Measurements from ENCODE around the gene SMAD7.
A peak's percentile ranks its signal among the peaks of the same experiment; 100 is the strongest.

The SMAD7 gene

GRCh38 chr18:48950536-48951447 lies at the start of gene SMAD7:
Gene SMAD7 (minus strand): TSS chr18:48950965. CDS start chr18:48950424, 541 bp downstream.
- peak; percentile 27 for DNase-seq (ENCODE audit: low spot score)

GRCh38 chr18:48999569-48999968 lies 48.8 kb upstream of the SMAD7 start:
- DNase-seq (ENCODE audit: low spot score) = no peak

GRCh38 chr18:48997985-48998831 lies 47.4 kb upstream of the SMAD7 start:
- DNase-seq (ENCODE audit: low spot score) = peak; percentile 96

GRCh38 chr18:48997681-48997984 lies 46.9 kb upstream of the SMAD7 start:
- DNase-seq (ENCODE audit: low spot score) = no peak

GRCh38 chr18:48996901-48997463 lies 46.2 kb upstream of the SMAD7 start:
- peak; percentile 75 for DNase-seq (ENCODE audit: low spot score)

GRCh38 chr18:48996041-48996440 lies 45.3 kb upstream of the SMAD7 start:
- no peak for DNase-seq (ENCODE audit: low spot score)

- DNase-seq (ENCODE audit: low spot score) = no peak
Measured at GRCh38 chr18:48994926-48995835, 44.4 kb upstream of the SMAD7 start.

GRCh38 chr18:48994044-48994651 lies 43.4 kb upstream of the SMAD7 start:
- DNase-seq (ENCODE audit: low spot score) = peak; percentile 68

GRCh38 chr18:48993586-48993985 lies 42.8 kb upstream of the SMAD7 start:
- peak; percentile 33 for DNase-seq (ENCODE audit: low spot score)

GRCh38 chr18:48992791-48993555 lies 42.2 kb upstream of the SMAD7 start:
- DNase-seq (ENCODE audit: low spot score) = no peak

- no peak for DNase-seq (ENCODE audit: low spot score)
Measured at GRCh38 chr18:48992133-48992532, 41.4 kb upstream of the SMAD7 start.

- no peak for DNase-seq (ENCODE audit: low spot score)
Measured at GRCh38 chr18:48991676-48992075, 40.9 kb upstream of the SMAD7 start.

- no peak for DNase-seq (ENCODE audit: low spot score)
Measured at GRCh38 chr18:48991319-48991660, 40.5 kb upstream of the SMAD7 start.

- peak; percentile 83 for DNase-seq (ENCODE audit: low spot score)
Measured at GRCh38 chr18:48990481-48991318, 39.9 kb upstream of the SMAD7 start.

GRCh38 chr18:48989304-48990303 lies 38.8 kb upstream of the SMAD7 start:
- DNase-seq (ENCODE audit: low spot score) = no peak

- DNase-seq (ENCODE audit: low spot score) = no peak
Measured at GRCh38 chr18:48988508-48989303, 37.9 kb upstream of the SMAD7 start.

GRCh38 chr18:48987821-48988220 lies 37.1 kb upstream of the SMAD7 start:
- no peak for DNase-seq (ENCODE audit: low spot score)

All from GM03348 (cell line).